ENCODE data around the gene SNTG2.

SNTG2 gene

DNA sequence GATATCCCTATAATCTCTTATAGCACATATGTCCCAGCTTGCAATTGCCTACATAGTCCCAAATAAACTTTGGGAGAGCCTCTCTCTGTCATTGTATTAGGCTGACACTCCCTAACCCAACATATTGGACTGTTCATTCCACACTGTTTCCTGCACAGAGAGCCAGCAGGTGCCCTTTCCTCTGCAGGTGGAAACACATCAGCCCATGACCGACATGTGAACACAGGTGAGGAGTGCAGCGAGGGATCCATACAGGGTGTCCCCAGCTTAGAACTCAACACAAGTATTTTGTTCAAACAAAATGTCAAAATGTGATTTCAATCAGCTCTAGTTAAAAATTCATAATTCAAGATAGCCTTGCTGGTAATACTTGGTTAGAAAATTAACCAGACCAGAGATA is 412.7 kb downstream of the SNTG2 start:
- Histone ChIP-seq H3K27me3 (peaks cover 0 to 5% (median 0%) of the 10 kb centered on the region in 11 experiments; a peak in 1 of 22 replicates), H3K4me1 (peaks cover 11 to 55% (median 41%) of the 10 kb centered on the region in 10 experiments; a peak in 19 of 20 replicates), H3K9ac (no peak overlapping the region), H4K20me1 (no peaks in the 10 kb centered on the region), H3K36me3 (no peaks in the 10 kb centered on the region), H3K4me2 (peak overlapping the region in 1 of 11 experiments; percentile 18; a peak in 1 of 22 replicates), H3K4me3 (no peak overlapping the region), H3K9me3 (replicated peaks in 1 of 11) (peaks cover 0 to 6% (median 0%) of the 10 kb centered on the region in 11 experiments; a peak in 2 of 22 replicates), H3K27ac (no peak overlapping the region)
- TF ChIP-seq Cebpa-rat (IDR thresholded peaks at IDR 0.05), result no peak

DNA sequence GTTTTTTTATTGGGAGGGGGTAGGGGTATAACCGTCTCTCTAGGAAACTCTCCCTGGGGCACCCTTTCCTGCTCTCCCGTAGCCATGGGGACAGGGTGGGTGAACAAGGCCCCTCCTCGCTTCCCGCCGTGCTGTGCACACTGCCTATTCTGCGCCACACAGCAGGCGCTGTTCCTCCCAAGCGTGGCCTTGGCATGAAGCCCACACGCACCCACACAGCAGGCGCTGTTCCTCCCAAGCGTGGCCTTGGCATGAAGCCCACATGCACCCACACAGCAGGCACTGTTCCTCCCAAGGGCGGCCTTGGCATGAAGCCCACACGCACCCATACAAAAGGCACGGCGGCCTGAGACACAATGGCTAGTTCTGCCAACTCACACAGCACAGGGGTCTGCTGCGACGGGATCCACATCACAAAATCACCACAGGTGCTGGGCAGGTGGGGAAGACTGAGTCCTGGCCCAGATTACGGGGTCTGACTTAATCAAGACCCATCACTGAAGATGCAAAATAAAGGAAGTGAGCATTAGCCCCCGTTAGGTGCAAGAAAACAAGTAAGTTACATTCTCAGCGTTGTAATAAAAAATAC is 416.0 kb downstream of the SNTG2 start:
- Histone ChIP-seq H3K36me3 (no peaks in the 10 kb centered on the region), H3K9me3 (replicated peaks in 1 of 11) (peaks cover 0 to 6% (median 0%) of the 10 kb centered on the region in 11 experiments; a peak in 2 of 22 replicates), H3K4me3 (peak overlapping the region in 6 of 10 experiments; percentile 1 to 57 (median 14); a peak in 6 of 20 replicates), H3K4me1 (peaks cover 11 to 52% (median 33%) of the 10 kb centered on the region in 10 experiments; a peak in 19 of 20 replicates), H3K27ac (peak overlapping the region in 7 of 11 experiments; percentile 3 to 62 (median 27); a peak in 8 of 22 replicates), H3K9ac (peak overlapping the region in 8 of 11 experiments; percentile 2 to 60 (median 22); a peak in 7 of 22 replicates), H4K20me1 (no peaks in the 10 kb centered on the region), H3K4me2 (peak overlapping the region; percentile 67 to 84 (median 77)), H3K27me3 (peaks cover 0 to 16% (median 0%) of the 10 kb centered on the region in 11 experiments; a peak in 4 of 22 replicates)
- no peak for TF ChIP-seq Cebpa-rat (IDR thresholded peaks at IDR 0.05)

DNA sequence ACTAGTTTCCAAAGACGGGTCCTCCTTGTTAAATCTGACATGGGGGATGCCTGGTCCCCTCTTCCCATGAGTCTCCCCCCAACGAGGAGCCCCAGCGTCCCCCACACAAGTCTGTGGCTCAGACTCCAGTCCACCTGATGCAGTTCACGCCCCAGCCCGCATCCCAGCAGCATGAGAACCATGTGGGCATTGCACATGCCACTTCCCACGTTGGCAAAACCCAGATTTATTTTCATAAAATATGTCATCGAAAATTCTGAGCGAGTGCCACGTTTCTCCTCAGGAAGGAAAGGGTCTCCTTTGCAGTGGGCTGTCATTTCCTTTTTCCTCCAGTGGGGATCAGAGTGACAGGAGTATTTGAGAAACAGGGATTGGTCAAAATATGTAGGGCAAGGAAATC is 417.0 kb downstream of the SNTG2 start:
- Histone ChIP-seq H3K4me2 (peak overlapping the region in 8 of 11 experiments; percentile 10 to 79 (median 76); a peak in 15 of 22 replicates), H3K4me3 (no peak overlapping the region), H3K9me3 (replicated peaks in 1 of 11) (peaks cover 0 to 5% (median 0%) of the 10 kb centered on the region in 11 experiments; a peak in 2 of 22 replicates), H3K27me3 (peaks cover 0 to 17% (median 0%) of the 10 kb centered on the region in 11 experiments; a peak in 4 of 22 replicates), H4K20me1 (no peaks in the 10 kb centered on the region), H3K27ac (no peak overlapping the region), H3K4me1 (peaks cover 11 to 61% (median 41%) of the 10 kb centered on the region in 10 experiments; a peak in 19 of 20 replicates), H3K36me3 (no peaks in the 10 kb centered on the region), H3K9ac (no peak overlapping the region)
- TF ChIP-seq Cebpa-rat (IDR thresholded peaks at IDR 0.05), result no peak

DNA sequence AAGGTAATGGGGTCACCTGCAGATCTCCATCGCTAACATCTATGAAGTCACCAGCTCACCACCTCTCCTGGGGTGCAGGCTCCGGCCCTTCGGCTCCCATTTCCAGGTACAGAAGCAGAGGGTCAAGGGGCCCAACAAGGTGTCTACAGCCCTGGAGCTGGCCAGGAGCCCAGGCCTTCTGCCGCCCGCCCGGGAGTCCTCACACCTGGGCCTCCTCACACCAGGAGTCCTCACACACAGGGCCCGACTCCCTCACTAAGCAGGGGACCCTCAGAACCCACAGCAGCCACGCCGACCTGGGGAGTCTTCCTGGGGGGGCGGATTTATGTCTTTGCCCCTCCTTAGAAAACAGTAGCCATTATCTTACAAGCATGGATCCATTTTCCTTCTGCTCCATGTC is 419.3 kb downstream of the SNTG2 start:
- no peak for TF ChIP-seq Cebpa-rat (IDR thresholded peaks at IDR 0.05)
- Histone ChIP-seq H3K4me2 (no peak overlapping the region), H3K9me3 (replicated peaks in 1 of 11) (peaks cover 0 to 11% (median 5%) of the 10 kb centered on the region in 11 experiments; a peak in 8 of 22 replicates), H3K9ac (no peak overlapping the region), H3K4me1 (peaks cover 11 to 69% (median 44%) of the 10 kb centered on the region in 10 experiments; a peak in 19 of 20 replicates), H4K20me1 (no peaks in the 10 kb centered on the region), H3K4me3 (no peak overlapping the region), H3K27me3 (peaks cover 0 to 22% (median 0%) of the 10 kb centered on the region in 11 experiments; a peak in 4 of 22 replicates), H3K36me3 (no peaks in the 10 kb centered on the region), H3K27ac (no peak overlapping the region)

DNA sequence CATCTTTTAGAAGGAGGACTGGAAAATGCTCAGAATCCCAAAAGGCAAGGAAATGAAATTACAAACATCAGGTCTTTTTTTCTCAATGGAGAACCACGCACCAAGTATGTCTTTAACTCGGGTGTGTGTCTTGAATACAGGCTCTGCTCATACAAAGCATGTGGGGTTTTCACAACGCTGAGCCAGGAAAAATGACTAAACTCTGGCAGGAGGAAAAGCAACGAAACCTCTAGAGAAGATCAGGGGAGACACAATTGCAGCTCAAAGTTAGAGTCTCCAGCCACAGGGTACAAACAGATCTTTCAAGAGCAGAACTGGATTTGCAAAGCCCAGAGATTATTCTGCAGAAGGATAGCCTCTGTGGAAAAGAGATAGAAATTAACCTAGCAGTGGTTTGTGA is 419.8 kb downstream of the SNTG2 start:
- H3K36me3 ChIP-seq, result no peaks in the 10 kb centered on the region
- no peaks in the 10 kb centered on the region for H4K20me1 ChIP-seq
- H3K9ac ChIP-seq, result no peak overlapping the region
- H3K27me3 ChIP-seq, result peaks cover 0 to 21% (median 0%) of the 10 kb centered on the region in 11 experiments; a peak in 4 of 22 replicates
- no peak overlapping the region; a peak in 1 of 22 replicates for H3K4me2 ChIP-seq
- H3K9me3 ChIP-seq (replicated peaks in 1 of 11), result peaks cover 4 to 17% (median 10%) of the 10 kb centered on the region in 11 experiments; a peak in 19 of 22 replicates
- no peak overlapping the region for H3K27ac ChIP-seq
- H3K4me3 ChIP-seq, result no peak overlapping the region
- H3K4me1 ChIP-seq, result peaks cover 11 to 67% (median 41%) of the 10 kb centered on the region in 10 experiments; a peak in 19 of 20 replicates
- TF ChIP-seq Cebpa-rat (IDR thresholded peaks at IDR 0.05), result no peak

DNA sequence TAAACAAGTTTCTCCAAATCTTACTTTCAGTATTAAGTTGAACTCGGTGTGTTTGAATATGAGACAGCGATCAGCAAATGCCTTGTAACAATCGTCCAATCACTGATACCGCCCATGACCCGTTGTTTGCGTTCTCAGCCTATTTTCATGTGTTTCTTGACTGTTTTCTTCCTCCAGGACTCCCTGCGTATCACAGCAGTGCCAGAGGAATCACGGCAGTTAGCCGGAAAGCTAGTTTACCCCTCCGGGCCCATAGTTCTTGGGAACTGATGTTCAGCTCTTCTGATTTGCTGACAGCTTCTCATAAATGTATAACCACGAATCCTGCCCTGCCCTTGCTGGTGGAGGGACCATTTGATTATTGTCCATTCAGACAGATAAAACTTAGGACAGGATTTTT is 420.4 kb downstream of the SNTG2 start:
- no peak overlapping the region for H3K4me3 ChIP-seq
- H3K27me3 ChIP-seq, result peaks cover 0 to 23% (median 0%) of the 10 kb centered on the region in 11 experiments; a peak in 3 of 22 replicates
- TF ChIP-seq Cebpa-rat (IDR thresholded peaks at IDR 0.05), result no peak
- H3K27ac ChIP-seq, result no peak overlapping the region
- H3K9me3 ChIP-seq (replicated peaks in 1 of 11), result peaks cover 10 to 23% (median 16%) of the 10 kb centered on the region in 11 experiments; a peak in 21 of 22 replicates
- H3K36me3 ChIP-seq, result no peaks in the 10 kb centered on the region
- H3K4me2 ChIP-seq, result peak overlapping the region in 5 of 11 experiments; percentile 45 to 63 (median 52); a peak in 8 of 22 replicates
- no peaks in the 10 kb centered on the region for H4K20me1 ChIP-seq
- peaks cover 11 to 67% (median 41%) of the 10 kb centered on the region in 10 experiments; a peak in 19 of 20 replicates for H3K4me1 ChIP-seq
- H3K9ac ChIP-seq, result no peak overlapping the region

DNA sequence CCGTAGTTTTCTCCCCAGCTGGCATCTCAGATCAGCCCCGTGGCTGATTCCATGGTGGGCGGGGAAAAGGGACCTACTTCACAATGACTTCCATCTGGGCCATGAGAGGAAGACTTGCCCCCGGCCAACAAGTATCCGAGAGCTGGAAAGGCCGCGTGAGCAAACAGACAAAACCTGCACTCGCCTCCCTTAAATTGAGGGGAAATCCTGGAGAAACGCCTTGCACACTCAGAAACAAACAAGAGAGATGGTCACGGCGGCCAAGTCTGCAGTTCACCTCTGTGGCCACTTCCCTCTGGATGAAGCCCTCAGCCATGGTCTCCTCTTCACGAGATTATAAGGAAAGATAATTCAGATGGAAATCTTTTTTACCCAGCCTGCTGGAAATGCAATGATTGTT is 423.2 kb downstream of the SNTG2 start:
- Histone ChIP-seq H4K20me1 (no peaks in the 10 kb centered on the region), H3K27ac (no peak overlapping the region), H3K4me2 (peak overlapping the region in 6 of 11 experiments; percentile 1 to 52 (median 25); a peak in 7 of 22 replicates), H3K4me1 (peaks cover 0 to 63% (median 26%) of the 10 kb centered on the region in 10 experiments; a peak in 13 of 20 replicates), H3K4me3 (no peak overlapping the region; a peak in 1 of 20 replicates), H3K9ac (no peak overlapping the region), H3K27me3 (peaks cover 0 to 23% (median 0%) of the 10 kb centered on the region in 11 experiments; a peak in 3 of 22 replicates), H3K9me3 (replicated peaks in 1 of 11) (peaks cover 21 to 44% (median 38%) of the 10 kb centered on the region in 11 experiments), H3K36me3 (no peaks in the 10 kb centered on the region)
- no peak for TF ChIP-seq Cebpa-rat (IDR thresholded peaks at IDR 0.05)

DNA sequence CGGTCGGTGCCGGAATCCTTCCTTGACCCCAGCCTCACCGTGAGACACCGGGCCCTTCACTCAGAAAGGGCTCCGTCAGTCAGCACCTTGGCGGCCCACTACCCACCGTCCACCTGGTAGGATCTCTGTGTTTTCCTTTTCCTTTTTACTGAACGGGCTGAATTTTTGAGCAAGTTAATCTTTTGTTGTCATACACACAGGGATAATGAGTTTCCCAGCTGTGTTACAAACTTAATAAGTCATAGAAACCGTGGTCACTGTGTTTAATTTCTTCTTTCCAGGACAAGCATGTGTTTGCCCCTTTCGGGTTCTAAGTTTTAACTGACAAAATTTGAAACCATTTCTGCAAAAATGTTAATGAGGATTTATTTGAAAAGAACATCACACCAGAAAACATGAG is 423.6 kb downstream of the SNTG2 start:
- no peak for TF ChIP-seq Cebpa-rat (IDR thresholded peaks at IDR 0.05)
- H3K4me3 ChIP-seq, result no peak overlapping the region
- no peaks in the 10 kb centered on the region for H3K36me3 ChIP-seq
- H3K27me3 ChIP-seq, result peaks cover 0 to 23% (median 0%) of the 10 kb centered on the region in 11 experiments; a peak in 3 of 22 replicates
- peaks cover 0 to 63% (median 26%) of the 10 kb centered on the region in 10 experiments; a peak in 13 of 20 replicates for H3K4me1 ChIP-seq
- H3K9me3 ChIP-seq (replicated peaks in 1 of 11), result peaks cover 21 to 49% (median 42%) of the 10 kb centered on the region in 11 experiments
- no peaks in the 10 kb centered on the region for H4K20me1 ChIP-seq
- H3K4me2 ChIP-seq, result peak overlapping the region in 2 of 11 experiments; percentile 32 to 52; a peak in 3 of 22 replicates
- H3K27ac ChIP-seq, result no peak overlapping the region
- no peak overlapping the region for H3K9ac ChIP-seq

DNA sequence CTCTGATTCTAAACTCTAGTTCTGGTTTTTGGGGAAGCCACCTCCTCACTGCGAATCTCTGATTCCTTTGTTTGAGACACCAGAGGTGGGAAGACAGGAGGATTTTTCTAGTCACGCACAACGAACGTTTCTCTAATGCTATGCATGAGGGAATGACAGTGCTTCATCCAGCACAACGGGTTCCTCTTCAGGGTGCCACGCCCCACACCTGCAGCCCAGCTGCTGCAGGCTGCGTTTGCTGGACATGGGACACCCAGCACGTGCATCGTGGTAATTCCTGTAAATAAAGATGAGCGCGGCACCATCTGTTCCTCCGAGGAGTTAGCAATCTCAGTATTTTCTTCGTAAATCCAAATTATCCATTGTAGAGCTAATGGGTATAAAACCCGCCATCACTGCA is 425.1 kb downstream of the SNTG2 start:
- H3K27me3 ChIP-seq, result peaks cover 0 to 15% (median 0%) of the 10 kb centered on the region in 11 experiments; a peak in 3 of 22 replicates
- no peak for TF ChIP-seq Cebpa-rat (IDR thresholded peaks at IDR 0.05)
- H3K4me1 ChIP-seq, result peaks cover 0 to 56% (median 26%) of the 10 kb centered on the region in 10 experiments; a peak in 13 of 20 replicates
- H3K4me3 ChIP-seq, result no peak overlapping the region
- H3K4me2 ChIP-seq, result peak overlapping the region in 5 of 11 experiments; percentile 10 to 43 (median 40); a peak in 9 of 22 replicates
- H4K20me1 ChIP-seq, result no peaks in the 10 kb centered on the region
- no peak overlapping the region for H3K27ac ChIP-seq
- no peaks in the 10 kb centered on the region for H3K36me3 ChIP-seq
- peaks cover 21 to 50% (median 42%) of the 10 kb centered on the region in 11 experiments for H3K9me3 ChIP-seq (replicated peaks in 1 of 11)
- no peak overlapping the region for H3K9ac ChIP-seq

Data from BLaER1 treated with 17β-estradiol and CSF1 and Interleukin-3, amounts not matched to agents 10 nM and 100 nM (cell line).